Kidney (tissue), 14 donors: ENCODE data around the gene ZPR1. TPM values are rescaled to one million over a fixed set of nuclear protein-coding genes. Genes with fewer than 3 reads are reported as not detected.

Experiments
- DNase-seq, 5 donors: peaks; one replicate each; pipeline ENCODE4 v3.0.0-alpha.2; 2013 to 2020
- FAIRE-seq: peaks from 2 replicates; lab custom pipeline; 2012; peaks lifted over from hg19 to GRCh38; lab: Jason Lieb, UNC
- H3K27ac ChIP-seq, 2 donors: one replicate each; pipeline ENCODE4 v1.7.0; 2013; ENCODE audit warnings: low read depth in 2 of 2, low read length in 2 of 2, inconsistent platforms in 1 of 2
- H3K27me3 ChIP-seq: one replicate; pipeline ENCODE4 v1.7.1; 2013; ENCODE audit warnings: low read length, inconsistent platforms; ENCODE audit not compliant: control insufficient read depth, insufficient read depth
- H3K36me3 ChIP-seq, 3 donors: one replicate each; pipeline versions ENCODE4 v1.7.0 to v1.7.1; 2013; ENCODE audit warnings: low read length in 3 of 3, control low read depth in 1 of 3, inconsistent platforms in 1 of 3; ENCODE audit not compliant: insufficient read depth in 3 of 3, control insufficient read depth in 2 of 3
- H3K4me1 ChIP-seq, 3 donors: one replicate each; pipeline versions ENCODE4 v1.7.0 to v1.7.1; 2013; ENCODE audit warnings: low read length in 3 of 3, inconsistent platforms in 1 of 3, low read depth in 1 of 3; ENCODE audit not compliant: control insufficient read depth in 2 of 3, insufficient read depth in 2 of 3
- H3K4me3 ChIP-seq, 3 donors: one replicate each; pipeline versions ENCODE4 v1.7.0 to v1.8.1; 2013; ENCODE audit warnings: low read length in 3 of 3, control low read depth in 1 of 3, inconsistent platforms in 1 of 3
- H3K9ac ChIP-seq, 3 donors: one replicate each; pipeline versions ENCODE4 v1.7.0 to v1.7.1; 2013; ENCODE audit warnings: low read length in 3 of 3, control low read depth in 1 of 3, inconsistent platforms in 1 of 3
- H3K9me3 ChIP-seq, 3 donors: one replicate each; pipeline versions ENCODE4 v1.7.0 to v1.7.1; 2013; ENCODE audit warnings: low read length in 3 of 3, control low read depth in 1 of 3, inconsistent platforms in 1 of 3; ENCODE audit not compliant: control insufficient read depth in 2 of 3, insufficient read depth in 1 of 3
- intact Hi-C: fragments of 100-400 bp; cut with DNase I; formaldehyde crosslinking; loops from one replicate; pipeline ENCODE4 v1.11.1; 2022
- polyA plus RNA-seq: library from polyadenylated mRNA; stranded (reverse); fragments of 350-450 nt; fragmentation: Illumina TruSeq; extraction: RNeasy Lipid Tissue Mini Kit (QIAGEN cat#74804); gene quantifications from one replicate; pipeline ENCODE4 v1.2.3, GENCODE V29; 2014; ENCODE audit warnings: low read depth, low replicate concordance; ENCODE audit not compliant: insufficient read depth
- total RNA-seq: library from RNA; stranded (reverse); fragmentation: NEBNext Ultra II Directional; extraction: Animal tissue kit (Norgen Biotek cat#: 25700); gene quantifications from one replicate; pipeline ENCODE4 v1.2.1, GENCODE V29; 2021
- TF ChIP-seq, protein P1 (sequence below): IDR thresholded peaks from 3 replicates; pipeline ENCODE4 v1.5.1; 2012; ENCODE audit warnings: mild to moderate bottlenecking, moderate library complexity, borderline replicate concordance; ENCODE audit not compliant: insufficient read depth; ENCODE audit errors: extremely low read depth
- donor health status: control.
- donor health status: control.
- donor health status: control.
- donor health status: control.
- donor health status: control.
- donor health status: DM: yes; HTN: yes; CAD: no.
- donor health status: Normal renal cell carcinoma (clear cell type).

The ZPR1 gene
- total and polyA plus RNA-seq, 2 donors from 2014 or later = 30.0 to 40.2 TPM

DNA sequence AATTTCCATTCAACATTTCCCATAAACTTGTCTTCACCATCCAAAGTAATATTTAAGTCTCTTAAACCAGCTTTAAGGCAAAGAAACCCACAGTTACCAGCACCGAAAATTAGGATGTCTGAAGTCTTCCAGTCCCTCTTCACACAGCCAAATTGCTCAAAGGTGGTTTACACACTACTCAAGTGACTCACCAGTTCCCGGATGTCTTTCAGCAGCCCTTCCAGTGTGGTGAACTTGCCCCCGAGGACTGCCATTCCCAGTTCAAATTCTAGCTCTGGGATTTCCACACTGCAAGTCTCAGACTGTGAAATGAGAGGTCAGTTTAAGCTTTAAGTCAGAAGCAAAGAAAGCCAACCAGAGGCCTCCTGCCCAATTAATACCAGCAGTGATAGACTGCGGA, 5.1 kb downstream of the ZPR1 start:
- Histone ChIP-seq H3K4me1 (peaks cover 0 to 9% (median 7%) of the 10 kb centered on the region in 3 donors), H3K4me3 (no peak overlapping the region), H3K27me3 (no peaks in the 10 kb centered on the region), H3K9ac (no peak overlapping the region), H3K36me3 (peaks cover 7 to 54% (median 53%) of the 10 kb centered on the region in 3 donors), H3K27ac (no peak overlapping the region), H3K9me3 (no peaks in the 10 kb centered on the region)
- intact Hi-C loops = no loop called here
- TF ChIP-seq, protein P1, sequence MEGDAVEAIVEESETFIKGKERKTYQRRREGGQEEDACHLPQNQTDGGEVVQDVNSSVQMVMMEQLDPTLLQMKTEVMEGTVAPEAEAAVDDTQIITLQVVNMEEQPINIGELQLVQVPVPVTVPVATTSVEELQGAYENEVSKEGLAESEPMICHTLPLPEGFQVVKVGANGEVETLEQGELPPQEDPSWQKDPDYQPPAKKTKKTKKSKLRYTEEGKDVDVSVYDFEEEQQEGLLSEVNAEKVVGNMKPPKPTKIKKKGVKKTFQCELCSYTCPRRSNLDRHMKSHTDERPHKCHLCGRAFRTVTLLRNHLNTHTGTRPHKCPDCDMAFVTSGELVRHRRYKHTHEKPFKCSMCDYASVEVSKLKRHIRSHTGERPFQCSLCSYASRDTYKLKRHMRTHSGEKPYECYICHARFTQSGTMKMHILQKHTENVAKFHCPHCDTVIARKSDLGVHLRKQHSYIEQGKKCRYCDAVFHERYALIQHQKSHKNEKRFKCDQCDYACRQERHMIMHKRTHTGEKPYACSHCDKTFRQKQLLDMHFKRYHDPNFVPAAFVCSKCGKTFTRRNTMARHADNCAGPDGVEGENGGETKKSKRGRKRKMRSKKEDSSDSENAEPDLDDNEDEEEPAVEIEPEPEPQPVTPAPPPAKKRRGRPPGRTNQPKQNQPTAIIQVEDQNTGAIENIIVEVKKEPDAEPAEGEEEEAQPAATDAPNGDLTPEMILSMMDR = no peak
- no peak for DNase-seq
- no peak for FAIRE-seq

DNA sequence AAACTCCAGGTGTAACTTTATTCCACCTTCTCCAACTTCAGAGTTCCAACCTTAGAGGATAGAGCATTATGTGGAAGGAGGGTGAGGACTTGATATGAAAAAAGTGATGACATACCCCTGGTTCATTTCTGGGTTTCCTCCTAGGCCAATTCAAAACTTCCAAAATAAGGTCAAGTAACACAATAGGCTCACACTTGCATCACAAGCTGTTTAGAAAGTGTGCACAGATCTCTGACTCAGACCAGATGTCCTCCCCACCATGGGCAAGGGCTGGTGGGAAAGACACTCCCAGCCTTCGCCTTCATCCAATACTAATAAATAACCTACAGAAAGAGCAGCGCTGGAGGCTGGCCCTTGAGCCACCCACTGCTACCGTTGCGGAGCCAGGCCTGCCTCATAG, 9.3 kb downstream of the ZPR1 start:
- peaks cover 2 to 36% (median 31%) of the 10 kb centered on the region in 3 donors for H3K36me3 ChIP-seq
- no peak overlapping the region for H3K9ac ChIP-seq
- H3K27me3 ChIP-seq = no peaks in the 10 kb centered on the region
- DNase-seq = no peak
- intact Hi-C loops = no loop called here
- no peak overlapping the region for H3K27ac ChIP-seq
- TF ChIP-seq, protein P1 = no peak
- no peaks in the 10 kb centered on the region for H3K4me1 ChIP-seq
- H3K9me3 ChIP-seq = no peaks in the 10 kb centered on the region
- no peak overlapping the region for H3K4me3 ChIP-seq
- FAIRE-seq = no peak

DNA sequence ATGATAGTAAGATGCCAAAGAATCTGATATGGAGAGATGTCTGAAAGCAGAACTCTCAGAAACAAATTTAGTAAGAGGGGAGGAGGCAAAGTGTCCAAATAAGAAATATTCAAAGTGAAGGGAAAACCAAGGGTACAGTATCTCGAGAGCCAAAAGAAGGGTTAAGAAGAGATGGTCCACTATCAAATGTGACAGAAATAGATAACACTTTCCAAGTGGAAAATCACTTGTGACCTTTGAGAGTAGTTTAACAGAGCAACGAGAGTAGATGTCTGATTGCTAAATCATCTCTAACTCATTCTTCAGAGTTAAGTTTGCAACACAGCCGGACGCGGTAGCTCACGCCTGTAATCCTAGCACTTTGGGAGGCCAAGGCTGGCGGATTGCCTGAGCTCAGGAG, 10.8 kb downstream of the ZPR1 start:
- TF ChIP-seq, protein P1 = no peak
- no peak for FAIRE-seq

DNA sequence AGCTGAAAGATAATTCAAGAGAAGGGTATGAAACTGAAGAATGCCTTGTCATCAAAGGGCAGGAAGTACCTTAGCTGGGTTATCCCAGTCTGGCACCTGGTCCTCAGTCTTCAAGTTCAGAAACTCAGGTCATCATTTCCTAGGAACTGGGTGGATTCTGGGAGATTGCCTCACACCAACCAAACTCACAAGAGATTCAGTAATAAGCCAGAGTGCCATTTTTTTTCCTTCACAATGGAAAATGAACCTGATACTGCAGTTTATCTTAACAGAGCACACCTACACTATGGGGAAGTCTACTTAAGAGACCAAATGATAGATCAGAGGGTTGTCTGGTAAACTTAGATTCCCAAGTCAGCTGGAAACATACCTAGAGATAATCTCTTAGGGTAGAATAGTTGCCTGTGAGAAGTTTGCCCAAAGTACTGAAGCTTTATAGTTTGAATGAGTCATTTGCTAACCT, 11.3 kb downstream of the ZPR1 start:
- FAIRE-seq (no peak), DNase-seq (no peak)
- peaks cover 0 to 22% (median 17%) of the 10 kb centered on the region in 3 donors for H3K36me3 ChIP-seq
- peaks cover 0 to 7% (median 3%) of the 10 kb centered on the region in 3 donors for H3K4me1 ChIP-seq
- H3K27me3 ChIP-seq = no peaks in the 10 kb centered on the region
- no peak overlapping the region for H3K27ac ChIP-seq
- TF ChIP-seq, protein P1 = no peak
- H3K9ac ChIP-seq = no peak overlapping the region
- H3K9me3 ChIP-seq = no peaks in the 10 kb centered on the region
- intact Hi-C loops = no loop called here
- no peak overlapping the region for H3K4me3 ChIP-seq

More for the DNA sequence above, 10.8 kb downstream of the ZPR1 start:
- H3K27me3 ChIP-seq = no peaks in the 10 kb centered on the region
- intact Hi-C loops = no loop called here
- H3K27ac ChIP-seq = no peak overlapping the region
- no peak overlapping the region for H3K9ac ChIP-seq
- peaks cover under 1 to 24% (median 19%) of the 10 kb centered on the region in 3 donors for H3K36me3 ChIP-seq
- H3K4me3 ChIP-seq = no peak overlapping the region
- no peaks in the 10 kb centered on the region for H3K9me3 ChIP-seq
- H3K4me1 ChIP-seq = peaks cover 0 to 2% (median 0%) of the 10 kb centered on the region in 3 donors
- no peak for DNase-seq
